HG03378 (cell line): ENCODE results near the gene CCR1.
A peak's percentile ranks its signal among the peaks of the same experiment; 100 is the strongest.

Experiments used
- ATAC-seq: cut with Tn5 transposase; IDR thresholded peaks from one replicate; pipeline ENCODE4 v1.9.1; 2021; ENCODE audit warnings: mild to moderate bottlenecking, moderate library complexity; ENCODE audit not compliant: unreplicated experiment

The CCR1 gene

GRCh38 chr3:46208167-46208704 lies at the start of gene CCR1:
Gene CCR1, minus strand, starts transcription at chr3:46208313. Its CDS starts 4,000 bp downstream, at chr3:46204313.
- ATAC-seq, result peak; percentile 68

GRCh38 chr3:46252980-46253379 lies 44.9 kb upstream of the CCR1 start:
- ATAC-seq, result no peak

GRCh38 chr3:46245146-46245545 lies 37.0 kb upstream of the CCR1 start:
- no peak for ATAC-seq

- ATAC-seq, result no peak
Measured at GRCh38 chr3:46243560-46243959, 35.4 kb upstream of the CCR1 start.

- ATAC-seq, result no peak
Measured at GRCh38 chr3:46242120-46242519, 34.0 kb upstream of the CCR1 start, which contains the start of gene CCR3. Gene CCR3, plus strand, starts transcription at chr3:46242460. Its CDS starts 22,699 bp downstream, at chr3:46265159.

GRCh38 chr3:46239952-46240351 lies 31.8 kb upstream of the CCR1 start:
- no peak for ATAC-seq

GRCh38 chr3:46239301-46239938 lies 31.3 kb upstream of the CCR1 start:
- no peak for ATAC-seq

GRCh38 chr3:46238386-46238785 lies 30.3 kb upstream of the CCR1 start:
- ATAC-seq, result no peak

GRCh38 chr3:46236294-46237054 lies 28.4 kb upstream of the CCR1 start:
- no peak for ATAC-seq

- no peak for ATAC-seq
Measured at GRCh38 chr3:46235425-46235824, 27.3 kb upstream of the CCR1 start.

- ATAC-seq, result no peak
Measured at GRCh38 chr3:46233194-46233593, 25.1 kb upstream of the CCR1 start.

GRCh38 chr3:46231323-46231722 lies 23.2 kb upstream of the CCR1 start:
- no peak for ATAC-seq

- no peak for ATAC-seq
Measured at GRCh38 chr3:46228260-46229242, 20.4 kb upstream of the CCR1 start.

GRCh38 chr3:46222435-46223161 lies 14.5 kb upstream of the CCR1 start:
- ATAC-seq, result no peak

- ATAC-seq, result no peak
Measured at GRCh38 chr3:46221938-46222337, 13.8 kb upstream of the CCR1 start.

- ATAC-seq, result no peak
Measured at GRCh38 chr3:46221391-46221790, 13.3 kb upstream of the CCR1 start.

GRCh38 chr3:46218196-46218709 lies 10.1 kb upstream of the CCR1 start:
- no peak for ATAC-seq

GRCh38 chr3:46215810-46216414 lies 7.8 kb upstream of the CCR1 start:
- ATAC-seq, result no peak

GRCh38 chr3:46214751-46215352 lies 6.7 kb upstream of the CCR1 start:
- no peak for ATAC-seq
